GM21737 (cell line): ENCODE data around the gene FES.
A peak's percentile ranks its signal among the peaks of the same experiment; 100 is the strongest.
"Not testable (repeated sequence)": the region's sequence is repeated elsewhere in the genome, so short reads cannot be mapped to it uniquely, and the experiment has no call there.

Experiments
- ATAC-seq: cut with Tn5 transposase; IDR thresholded peaks from one replicate; pipeline ENCODE4 v1.9.1; 2021; ENCODE audit warnings: mild to moderate bottlenecking, moderate library complexity; ENCODE audit not compliant: unreplicated experiment

FES gene

GRCh38 chr15:90890839-90891238, 6.5 kb downstream of the FES start:
- no peak for ATAC-seq

- ATAC-seq = no peak
These were observed 7.1 kb downstream of the FES start for GRCh38 chr15:90891346-90891949.

GRCh38 chr15:90892023-90892422, 7.7 kb downstream of the FES start:
- no peak for ATAC-seq

- no peak for ATAC-seq
These were observed 8.3 kb downstream of the FES start for GRCh38 chr15:90892498-90893174.

- ATAC-seq = no peak
These were observed 9.1 kb downstream of the FES start for GRCh38 chr15:90893175-90894090.

GRCh38 chr15:90895571-90896117, 11.3 kb downstream of the FES start:
- ATAC-seq = no peak

- ATAC-seq = not testable (repeated sequence)
These were observed 12.9 kb downstream of the FES start for GRCh38 chr15:90897131-90897655.

- ATAC-seq = no peak
These were observed 17.1 kb downstream of the FES start for GRCh38 chr15:90901175-90902039.

GRCh38 chr15:90902040-90902839, 17.9 kb downstream of the FES start:
- ATAC-seq = peak; percentile 61

- ATAC-seq = peak; percentile 45
These were observed 18.8 kb downstream of the FES start, which contains the start of gene MAN2A2 for GRCh38 chr15:90902840-90903732. Gene MAN2A2, plus strand, starts transcription at chr15:90903302. Its CDS starts 906 bp downstream, at chr15:90904208.

- ATAC-seq = no peak
These were observed 19.6 kb downstream of the FES start for GRCh38 chr15:90903733-90904536.

GRCh38 chr15:90904746-90905145, 20.4 kb downstream of the FES start:
- no peak for ATAC-seq

GRCh38 chr15:90905306-90906180, 21.2 kb downstream of the FES start:
- ATAC-seq = no peak

GRCh38 chr15:90906181-90906849, 22.0 kb downstream of the FES start:
- no peak for ATAC-seq

- ATAC-seq = no peak
These were observed 22.9 kb downstream of the FES start for GRCh38 chr15:90907051-90907660.
